GM21529 (cell line): ENCODE results near the gene SLC35E1.

Experiments
- ATAC-seq: cut with Tn5 transposase; IDR thresholded peaks from one replicate; pipeline ENCODE4 v1.9.1; 2021; ENCODE audit not compliant: unreplicated experiment

SLC35E1 gene

DNA sequence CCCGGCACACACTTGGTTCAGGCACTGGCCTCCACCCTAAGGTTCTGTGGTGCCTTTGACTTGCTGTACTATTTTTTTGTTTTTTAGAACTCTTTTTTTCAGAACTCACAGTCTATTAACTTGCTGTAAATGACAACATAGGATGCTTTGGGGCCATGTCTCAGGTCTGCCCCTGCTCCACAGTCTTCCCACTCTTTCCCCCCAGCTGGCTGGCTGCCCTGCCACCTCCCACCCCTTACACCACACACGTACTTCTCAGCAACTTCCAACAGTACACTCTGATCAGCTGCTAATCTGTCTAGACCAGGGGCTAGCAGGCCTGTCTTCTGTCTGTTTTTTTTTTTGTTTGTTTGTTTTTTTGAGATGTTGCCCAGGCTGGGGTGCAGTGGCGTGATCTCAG is 67.9 kb downstream of the SLC35E1 start:
- ATAC-seq = no peak
